GM12872 (cell line): ENCODE measurements around the gene TRIAP1.

Source experiments
- TF ChIP-seq, protein P1 (sequence below): IDR thresholded peaks from 3 replicates; pipeline ENCODE4 v1.5.1; 2011; ENCODE audit warnings: low read depth, mild to moderate bottlenecking, low read length, moderate library complexity; ENCODE audit not compliant: insufficient read depth

Gene TRIAP1

DNA sequence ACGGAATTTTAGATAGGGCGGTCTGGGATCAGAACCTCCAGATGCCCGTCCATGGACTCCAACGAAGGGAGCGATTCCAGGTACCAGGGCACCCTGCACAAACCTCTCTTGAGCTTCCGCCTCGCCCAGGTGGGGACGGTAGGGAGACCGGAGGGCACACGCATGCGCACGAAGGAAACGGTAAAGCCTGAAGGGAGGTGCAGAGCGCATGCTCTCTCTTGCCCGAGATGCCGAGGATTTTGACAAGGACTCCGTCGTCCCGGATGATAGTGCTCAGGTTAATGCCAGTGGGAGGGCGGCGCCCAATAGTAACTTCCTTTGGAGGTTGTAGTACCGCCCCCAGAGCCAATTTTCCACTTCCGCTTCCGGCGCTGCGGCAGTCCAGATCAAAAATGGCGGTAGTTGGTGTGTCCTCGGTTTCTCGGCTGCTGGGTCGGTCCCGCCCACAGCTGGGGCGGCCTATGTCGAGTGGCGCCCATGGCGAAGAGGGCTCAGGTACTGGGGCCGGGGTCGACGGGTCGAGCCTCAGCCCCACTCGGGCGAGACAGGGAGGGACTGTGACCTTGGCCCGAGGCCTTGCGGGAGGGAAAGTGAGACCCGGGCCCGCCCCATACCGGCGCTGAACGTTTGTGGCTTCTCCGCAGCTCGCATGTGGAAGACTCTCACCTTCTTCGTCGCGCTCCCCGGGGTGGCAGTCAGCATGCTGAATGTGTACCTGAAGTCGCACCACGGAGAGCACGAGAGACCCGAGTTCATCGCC is 8.3 kb downstream of the TRIAP1 start, which contains the start of gene COX6A1:
Gene COX6A1 (plus strand): TSS at position 379 of the 760 bp plus-strand sequence. CDS start 14 bp downstream, at position 393.
- TF ChIP-seq, protein P1, sequence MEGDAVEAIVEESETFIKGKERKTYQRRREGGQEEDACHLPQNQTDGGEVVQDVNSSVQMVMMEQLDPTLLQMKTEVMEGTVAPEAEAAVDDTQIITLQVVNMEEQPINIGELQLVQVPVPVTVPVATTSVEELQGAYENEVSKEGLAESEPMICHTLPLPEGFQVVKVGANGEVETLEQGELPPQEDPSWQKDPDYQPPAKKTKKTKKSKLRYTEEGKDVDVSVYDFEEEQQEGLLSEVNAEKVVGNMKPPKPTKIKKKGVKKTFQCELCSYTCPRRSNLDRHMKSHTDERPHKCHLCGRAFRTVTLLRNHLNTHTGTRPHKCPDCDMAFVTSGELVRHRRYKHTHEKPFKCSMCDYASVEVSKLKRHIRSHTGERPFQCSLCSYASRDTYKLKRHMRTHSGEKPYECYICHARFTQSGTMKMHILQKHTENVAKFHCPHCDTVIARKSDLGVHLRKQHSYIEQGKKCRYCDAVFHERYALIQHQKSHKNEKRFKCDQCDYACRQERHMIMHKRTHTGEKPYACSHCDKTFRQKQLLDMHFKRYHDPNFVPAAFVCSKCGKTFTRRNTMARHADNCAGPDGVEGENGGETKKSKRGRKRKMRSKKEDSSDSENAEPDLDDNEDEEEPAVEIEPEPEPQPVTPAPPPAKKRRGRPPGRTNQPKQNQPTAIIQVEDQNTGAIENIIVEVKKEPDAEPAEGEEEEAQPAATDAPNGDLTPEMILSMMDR, result peak; percentile 30; the same call in 1 of the 3 replicates

DNA sequence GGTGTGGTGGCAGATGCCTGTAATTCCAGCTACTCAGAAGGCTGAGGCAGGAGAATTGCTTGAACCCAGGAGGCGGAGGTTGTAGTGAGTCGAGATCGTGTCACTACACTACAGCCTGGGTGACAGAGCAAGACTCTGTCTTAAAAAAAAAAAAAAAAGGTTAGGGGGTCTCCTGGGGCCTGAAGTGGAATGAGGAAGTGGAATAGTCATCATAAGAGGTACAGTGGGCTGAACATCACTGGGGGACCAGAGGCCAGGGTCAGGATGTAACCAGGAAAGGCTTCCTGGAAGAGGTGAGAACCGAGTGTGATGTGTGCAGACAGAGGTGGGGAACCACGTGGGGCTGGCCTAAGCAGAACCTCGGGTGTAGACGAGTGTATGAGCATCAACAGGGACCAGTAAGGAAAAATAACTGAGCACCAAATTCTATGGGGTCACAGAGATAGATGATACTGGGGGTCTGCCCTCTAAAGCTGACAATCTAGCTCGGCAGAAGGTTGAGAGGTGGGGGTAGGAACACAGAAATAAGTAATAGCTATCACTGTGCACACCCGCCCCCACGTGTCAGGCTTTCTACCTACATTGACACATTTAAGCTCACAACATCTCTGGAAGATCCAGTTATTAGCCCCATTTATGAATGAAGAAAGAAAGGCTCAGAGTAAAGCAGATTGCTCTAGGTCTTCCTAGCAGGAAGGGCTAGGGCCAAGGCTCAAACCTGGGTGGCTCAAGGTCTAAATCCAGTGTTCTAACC is 13.2 kb downstream of the TRIAP1 start:
- TF ChIP-seq, protein P1, result no peak

DNA sequence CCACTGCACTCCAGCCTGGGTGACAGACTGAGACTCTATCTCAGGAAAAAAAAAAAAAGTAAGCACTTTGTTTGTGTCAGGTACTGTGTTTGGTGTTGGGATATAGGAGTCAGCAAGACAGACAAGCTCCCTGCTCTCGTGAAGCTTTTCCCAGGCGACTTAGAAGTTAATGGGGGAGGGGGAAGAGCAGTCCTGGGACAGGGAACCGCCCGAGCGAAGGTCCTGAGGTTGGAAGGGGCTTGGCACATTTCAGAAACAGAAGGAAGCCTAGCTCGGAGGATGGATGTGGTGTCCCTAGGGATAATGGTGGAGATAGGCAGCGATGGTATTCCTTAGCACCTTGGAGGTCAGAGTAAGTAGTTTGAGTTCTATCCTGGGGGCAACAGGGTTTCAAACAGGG is 16.8 kb downstream of the TRIAP1 start:
- TF ChIP-seq, protein P1, result no peak

DNA sequence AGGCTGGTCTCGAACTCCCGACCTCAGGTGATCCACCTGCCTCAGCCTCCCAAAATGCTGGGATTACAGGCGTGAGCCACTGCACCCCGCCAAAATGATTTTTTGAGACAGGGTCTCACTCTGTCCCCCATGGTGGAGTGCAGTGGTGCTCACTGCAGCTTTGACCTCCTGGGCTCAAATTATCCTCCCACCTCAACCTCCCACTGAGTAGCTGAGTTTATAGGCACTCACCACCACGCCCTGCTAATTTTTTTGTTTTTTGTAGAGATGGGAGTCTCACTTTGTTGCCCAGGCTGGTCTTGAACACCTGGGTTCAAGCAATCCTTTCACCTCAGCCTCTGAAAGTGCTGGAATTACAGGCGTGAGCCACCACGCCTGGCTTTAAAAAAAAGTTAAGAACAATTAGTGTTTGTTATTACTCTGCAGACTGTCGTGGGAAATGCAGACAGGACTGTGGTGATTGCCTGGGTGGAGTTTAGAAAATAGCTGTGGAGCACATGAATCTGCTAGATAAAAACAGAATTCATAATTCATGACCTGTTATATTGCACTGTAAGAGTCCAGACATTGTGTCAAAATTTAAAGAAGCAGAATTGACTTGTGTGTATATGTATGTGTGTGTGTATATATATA is 17.5 kb downstream of the TRIAP1 start:
- TF ChIP-seq, protein P1, result no peak

DNA sequence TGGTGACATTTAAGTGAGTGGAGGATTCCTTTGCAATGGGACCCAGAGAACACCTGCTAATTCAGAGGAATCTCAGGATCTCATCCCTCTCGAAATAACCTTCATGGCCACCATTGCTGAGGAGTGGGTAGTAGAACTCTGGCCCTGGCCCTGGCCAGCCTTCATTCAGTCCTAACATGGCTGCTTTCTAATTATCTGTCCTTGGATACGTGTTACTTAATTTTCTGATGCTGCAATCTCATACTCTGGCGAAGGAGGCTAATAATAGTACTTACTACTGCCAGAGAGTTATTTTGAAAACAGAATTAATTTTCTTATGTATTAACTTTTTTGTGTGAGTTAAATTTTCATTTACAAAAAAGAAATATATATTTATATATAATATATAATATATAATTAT is 20.4 kb downstream of the TRIAP1 start:
- TF ChIP-seq, protein P1, result no peak

DNA sequence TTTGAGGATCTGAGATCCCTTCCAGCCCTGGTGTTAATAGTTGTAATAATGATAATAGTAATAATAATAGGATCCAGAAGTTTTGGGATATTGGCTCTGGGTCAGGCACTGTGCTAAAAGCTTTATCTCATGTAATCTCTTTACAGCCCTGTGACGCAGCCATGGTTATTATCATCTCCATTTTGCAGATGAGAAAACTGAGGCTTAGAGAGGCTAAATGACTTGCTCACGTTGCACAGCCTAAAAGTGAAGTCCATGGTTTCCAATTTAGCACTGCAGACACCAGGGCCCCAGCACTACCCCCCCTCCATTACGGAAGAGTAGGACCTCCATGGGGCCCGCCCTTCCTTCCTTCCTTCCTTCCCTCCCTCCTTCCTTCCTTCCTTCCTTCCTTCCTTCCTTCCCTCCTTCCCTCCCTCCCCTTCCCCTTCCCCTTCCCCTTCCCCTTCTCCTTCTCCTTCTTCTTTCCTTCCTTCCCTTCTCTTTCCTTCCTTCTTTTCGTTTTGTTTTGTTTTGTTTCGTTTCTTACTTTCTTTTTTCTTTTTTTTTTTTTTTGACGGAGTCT is 23.2 kb downstream of the TRIAP1 start:
- TF ChIP-seq, protein P1, result no peak

DNA sequence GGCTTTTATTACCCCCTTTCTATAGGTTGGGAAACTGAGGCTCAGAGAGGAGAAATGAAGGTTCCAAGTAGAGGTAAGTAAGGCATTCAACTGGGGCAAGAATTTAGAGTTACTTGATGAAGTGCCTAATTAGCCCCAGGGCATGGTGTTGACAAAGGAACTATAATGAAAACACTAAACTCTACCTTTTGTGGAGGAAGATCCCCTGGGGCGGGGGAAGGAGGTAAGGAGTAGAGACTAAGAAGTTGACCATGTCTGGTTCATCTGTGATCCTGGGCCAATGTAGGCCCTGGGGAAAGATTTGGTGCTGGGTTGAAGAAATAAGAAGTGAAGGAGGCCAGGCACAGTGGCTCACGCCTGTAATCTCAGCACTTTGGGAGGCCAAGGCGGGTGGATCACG is 24.5 kb downstream of the TRIAP1 start:
- TF ChIP-seq, protein P1, result no peak
